Spleen (tissue), 11 donors: ENCODE data around the gene SLC7A14. TPM values are rescaled to one million over a fixed set of nuclear protein-coding genes. Genes with fewer than 3 reads are reported as not detected.

Experiments used
- DNase-seq: peaks from one replicate; pipeline ENCODE4 v3.0.0-alpha.2; 2020
- H3K27ac ChIP-seq, 8 donors: fragments of 200-600 bp; sonication (generic) in 7 of 8; 1 replicate in 4 of 8; 2 replicates in 4 of 8; pipeline versions ENCODE4 v1.5.0 to v1.8.0; 2016 to 2021; ENCODE audit warnings: inconsistent platforms in 4 of 8, mild to moderate bottlenecking in 4 of 8, moderate library complexity in 1 of 8
- H3K27me3 ChIP-seq, 7 donors: fragments of 200-600 bp; sonication (generic) in 6 of 7; replicated peaks in 1 of 7; 1 replicate in 4 of 7; 2 replicates in 3 of 7; pipeline versions ENCODE4 v1.5.0 to v1.8.0; 2016 to 2021; ENCODE audit warnings: inconsistent platforms in 3 of 7, mild to moderate bottlenecking in 1 of 7
- H3K36me3 ChIP-seq, 6 donors: fragments of 200-600 bp; sonication (generic) in 5 of 6; 1 replicate in 4 of 6; 2 replicates in 2 of 6; pipeline versions ENCODE4 v1.5.0 to v1.8.0; 2016 to 2021; ENCODE audit warnings: inconsistent platforms in 2 of 6
- H3K4me1 ChIP-seq, 6 donors: fragments of 200-600 bp; sonication (generic) in 5 of 6; 1 replicate in 3 of 6; 2 replicates in 3 of 6; pipeline versions ENCODE4 v1.5.0 to v1.8.0; 2016 to 2021; ENCODE audit warnings: inconsistent platforms in 3 of 6
- H3K4me3 ChIP-seq, 8 donors: fragments of 200-600 bp; sonication (generic) in 7 of 8; 1 replicate in 4 of 8; 2 replicates in 4 of 8; pipeline versions ENCODE4 v1.5.0 to v1.8.0; 2016 to 2021; ENCODE audit warnings: inconsistent platforms in 4 of 8, mild to moderate bottlenecking in 4 of 8, moderate library complexity in 2 of 8
- H3K9me3 ChIP-seq, 8 donors: fragments of 200-600 bp; sonication (generic) in 7 of 8; 1 replicate in 4 of 8; 2 replicates in 4 of 8; pipeline versions ENCODE4 v1.5.0 to v1.8.0; 2016 to 2021; ENCODE audit warnings: inconsistent platforms in 4 of 8
- CTCF ChIP-seq, 11 experiments: fragments of 200-600 bp in 7 of 11; fragments of 450-650 bp in 4 of 11; sonication (generic) in 4 of 11; IDR thresholded peaks in 8 of 11; conservative IDR thresholded peaks in 3 of 11; 1 replicate in 7 of 11; 2 replicates in 4 of 11; pipeline versions ENCODE4 v1.4.0 to v1.8.0; 2016 to 2021; ENCODE audit warnings: antibody characterized with exemption in 11 of 11, inconsistent platforms in 4 of 11, mild to moderate bottlenecking in 1 of 11
- POLR2A ChIP-seq, 3 donors: fragments of 450-650 bp; IDR thresholded peaks; one replicate each; pipeline ENCODE4 v1.5.1; 2017; ENCODE audit warnings: antibody characterized with exemption in 3 of 3, mild to moderate bottlenecking in 1 of 3
- POLR2AphosphoS5 ChIP-seq, 3 donors: sonication (generic); formaldehyde crosslinking; IDR thresholded peaks; one replicate each; pipeline ENCODE4 v1.5.1; 2017; ENCODE audit warnings: antibody characterized with exemption in 3 of 3
- WGBS, 5 donors: extraction: QIAGEN DNeasy Blood & Tissue Kit in 3 of 5; methylation state at CpG; one replicate each; pipeline versions ENCODE4 v1.1.5 to v1.1.7; 2013 to 2018; 5-methylcytosine and 5-hydroxymethylcytosine counted together
- intact Hi-C: fragments of 100-400 bp; cut with DNase I; formaldehyde crosslinking; loops from one replicate; pipeline ENCODE4 v1.15.0; 2023; ENCODE audit warnings: low total_unique reads
- polyA plus RNA-seq, 3 donors: library from polyadenylated mRNA; stranded (reverse); fragments of 200-250 nt; gene quantifications; one replicate each; pipeline ENCODE4 v1.2.1, GENCODE V29; 2013
- total RNA-seq, 7 donors: library from RNA; depleted of rRNA in 3 of 7; stranded (reverse); fragments of >200 nt in 3 of 7; fragmentation: NEBNext Ultra II Directional in 4 of 7; extraction: Animal tissue kit (Norgen Biotek cat#: 25700) in 4 of 7; gene quantifications; one replicate each; pipeline versions ENCODE4 v1.1.0 to v1.2.1, GENCODE V29; 2016 to 2021
- donor health status: healthy with polysubstance abuse.
- donor health status: DM: no; HTN: no; CAD: no; lungs with moderate emphysema.
- donor health status: DM: no; HTN: no; CAD: no.
- donor health status: Bipolar disorder and iron deficiency.
- donor health status: healthy.
- donor health status: DM: no; HTN: no; CAD: no.
- donor health status: DM: yes; HTN: yes; CAD: no.

The SLC7A14 gene
- total and polyA plus RNA-seq, 10 donors: under 0.01 TPM; not detected in 9

GRCh38 chr3:170500995-170501394 lies 84.9 kb downstream of the SLC7A14 start:
- H3K4me1 ChIP-seq: no peaks in the 10 kb centered on the region
- DNase-seq: no peak
- no peaks in the 10 kb centered on the region for H3K36me3 ChIP-seq
- H3K27me3 ChIP-seq: peaks cover 0 to 8% (median 0%) of the 10 kb centered on the region in 7 donors
- TF ChIP-seq POLR2A (IDR thresholded peaks at IDR 0.05): no peak
- TF ChIP-seq CTCF (IDR thresholded peaks at IDR 0.05 in 8 of 11, conservative IDR thresholded peaks at IDR 0.05 in 3 of 11): no peak
- no peak for TF ChIP-seq POLR2AphosphoS5 (IDR thresholded peaks at IDR 0.05)
- no peak overlapping the region for H3K27ac ChIP-seq
- H3K9me3 ChIP-seq: no peaks in the 10 kb centered on the region
- 79 to 91% (median 81%) methylated on average over 7 of the region's 7 CpGs for WGBS, 5 donors
- intact Hi-C loops: no loop called here
- no peak overlapping the region for H3K4me3 ChIP-seq

GRCh38 chr3:170500462-170500861 lies 85.4 kb downstream of the SLC7A14 start:
- intact Hi-C loops: no loop called here
- no peak for DNase-seq
- Histone ChIP-seq H3K27ac (no peak overlapping the region), H3K4me3 (no peak overlapping the region), H3K27me3 (peaks cover 0 to 8% (median 0%) of the 10 kb centered on the region in 7 donors), H3K9me3 (no peaks in the 10 kb centered on the region), H3K4me1 (no peaks in the 10 kb centered on the region), H3K36me3 (no peaks in the 10 kb centered on the region)
- TF ChIP-seq POLR2AphosphoS5 (IDR thresholded peaks at IDR 0.05) (no peak), CTCF (IDR thresholded peaks at IDR 0.05 in 8 of 11, conservative IDR thresholded peaks at IDR 0.05 in 3 of 11) (no peak), POLR2A (IDR thresholded peaks at IDR 0.05) (no peak)
- WGBS, 5 donors: 78 to 89% (median 81%) methylated on average over 2 of the region's 2 CpGs

GRCh38 chr3:170499562-170500156 lies 86.2 kb downstream of the SLC7A14 start:
- DNase-seq: no peak
- Histone ChIP-seq H3K4me1 (no peaks in the 10 kb centered on the region), H3K4me3 (no peak overlapping the region), H3K36me3 (no peaks in the 10 kb centered on the region), H3K9me3 (no peaks in the 10 kb centered on the region), H3K27me3 (peaks cover 0 to 8% (median 0%) of the 10 kb centered on the region in 7 donors), H3K27ac (no peak overlapping the region)
- TF ChIP-seq POLR2AphosphoS5 (IDR thresholded peaks at IDR 0.05) (no peak), POLR2A (IDR thresholded peaks at IDR 0.05) (no peak), CTCF (IDR thresholded peaks at IDR 0.05 in 8 of 11, conservative IDR thresholded peaks at IDR 0.05 in 3 of 11) (peak in 6 of 11 experiments; percentile 16 to 48 (median 30))
- intact Hi-C loops: no loop called here
- 46 to 62% (median 50%) methylated on average over 3 of the region's 3 CpGs for WGBS, 5 donors

- DNase-seq: no peak
- Histone ChIP-seq H3K4me3 (no peak overlapping the region), H3K27ac (no peak overlapping the region), H3K27me3 (peaks cover 0 to 8% (median 0%) of the 10 kb centered on the region in 7 donors), H3K4me1 (no peaks in the 10 kb centered on the region), H3K36me3 (no peaks in the 10 kb centered on the region), H3K9me3 (no peaks in the 10 kb centered on the region)
- 85 to 93% (median 89%) methylated on average over 6 of the region's 6 CpGs for WGBS, 5 donors
- intact Hi-C loops: no loop called here
- no peak for TF ChIP-seq CTCF (IDR thresholded peaks at IDR 0.05 in 8 of 11, conservative IDR thresholded peaks at IDR 0.05 in 3 of 11)
- no peak for TF ChIP-seq POLR2AphosphoS5 (IDR thresholded peaks at IDR 0.05)
- no peak for TF ChIP-seq POLR2A (IDR thresholded peaks at IDR 0.05)
Observed at GRCh38 chr3:170497207-170498095, 88.4 kb downstream of the SLC7A14 start.
